PC-3 (cell line): Measurements from ENCODE around the gene CLDN9.

Experiments used
- CTCF ChIP-seq: fragments of 300-600 bp; sonication (generic); conservative IDR thresholded peaks from 2 replicates; pipeline ENCODE4 v1.5.1; 2017; ENCODE audit warnings: antibody characterized with exemption, low read depth, mild to moderate bottlenecking, low read length
- EZH2 ChIP-seq: fragments of 300-600 bp; sonication (generic); IDR thresholded peaks from one replicate; pipeline ENCODE4 v1.6.1; 2017; ENCODE audit warnings: antibody characterized with exemption, mild to moderate bottlenecking, low read length; ENCODE audit not compliant: unreplicated experiment

- TF ChIP-seq CTCF (no peak), EZH2 (no peak)
These were observed 44.4 kb upstream of the CLDN9 start for GRCh38 chr16:2968368-2968737.
